Left forelimb (tissue), 1 donor: ENCODE results near the gene FRMD4A.
"Not testable (repeated sequence)": the region's sequence is repeated elsewhere in the genome, so short reads cannot be mapped to it uniquely, and the experiment has no call there.

Experiments
- DNase-seq: peaks from one replicate; pipeline ENCODE4 v3.0.0-alpha.2; 2018; ENCODE audit warnings: low spot score

FRMD4A gene

GRCh38 chr10:13977861-13978532, 352.7 kb downstream of the FRMD4A start:
- DNase-seq = no peak

DNA sequence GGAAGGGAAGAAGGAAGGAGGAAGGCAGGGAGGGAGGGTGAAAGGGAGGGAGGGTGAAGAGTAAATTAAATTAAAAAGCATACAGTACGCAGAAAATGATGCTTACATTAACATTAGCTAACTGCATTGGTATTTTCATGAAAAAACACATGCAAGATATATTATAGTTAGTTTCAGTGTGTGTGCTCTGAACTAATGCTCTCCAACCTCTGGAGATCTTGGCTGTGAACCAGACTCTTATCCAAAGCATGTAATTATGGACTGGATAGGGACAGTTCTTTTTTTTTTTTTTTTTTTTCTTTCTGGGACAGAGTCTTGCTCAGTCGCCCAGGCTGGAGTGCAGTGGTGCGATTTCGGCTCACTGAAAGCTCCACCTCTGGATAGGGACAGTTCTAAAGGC, 357.0 kb downstream of the FRMD4A start:
- DNase-seq = no peak

GRCh38 chr10:13972609-13973008, 358.1 kb downstream of the FRMD4A start:
- no peak for DNase-seq

DNA sequence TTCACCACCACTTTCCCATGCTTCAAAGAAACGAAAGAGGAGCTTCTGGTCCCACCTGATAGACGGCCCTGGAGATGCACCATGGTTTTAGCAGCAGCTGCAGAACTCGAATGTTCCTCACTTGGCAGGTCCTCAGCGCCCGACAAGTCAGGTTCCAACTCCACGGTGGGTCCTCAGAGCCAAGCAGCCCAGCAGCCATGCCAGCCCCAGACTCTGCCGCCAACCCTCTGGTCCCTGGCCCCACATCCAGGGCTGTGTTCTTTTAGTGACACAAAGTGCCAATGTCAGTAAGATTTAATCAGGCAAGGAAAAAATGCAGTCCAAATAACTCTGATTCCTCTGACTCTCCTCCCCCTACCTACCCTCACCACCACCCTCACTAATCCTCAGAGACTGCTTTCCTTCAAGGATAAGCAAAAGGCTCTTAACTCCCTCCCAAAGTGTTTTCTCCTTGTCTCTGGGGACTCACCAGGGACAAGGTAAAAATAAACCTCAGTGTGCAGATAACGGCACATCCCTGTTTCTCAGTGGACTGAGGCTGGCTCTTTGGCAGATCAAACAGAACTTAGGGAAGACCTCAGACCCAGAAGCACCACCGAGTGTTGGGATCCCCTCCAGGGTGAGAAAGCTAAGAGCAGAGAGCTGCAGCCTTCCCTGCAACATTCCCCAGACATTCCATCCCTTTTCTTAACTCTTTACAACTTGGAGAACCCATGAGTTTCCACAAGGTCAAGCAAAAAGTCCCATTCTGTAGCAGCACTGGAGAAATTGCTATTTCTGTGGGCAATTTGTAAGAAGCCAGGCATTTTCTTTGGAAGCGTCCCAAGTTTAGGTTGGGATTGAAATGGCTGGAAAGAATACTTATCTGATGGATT, 358.9 kb downstream of the FRMD4A start:
- DNase-seq = no peak

DNA sequence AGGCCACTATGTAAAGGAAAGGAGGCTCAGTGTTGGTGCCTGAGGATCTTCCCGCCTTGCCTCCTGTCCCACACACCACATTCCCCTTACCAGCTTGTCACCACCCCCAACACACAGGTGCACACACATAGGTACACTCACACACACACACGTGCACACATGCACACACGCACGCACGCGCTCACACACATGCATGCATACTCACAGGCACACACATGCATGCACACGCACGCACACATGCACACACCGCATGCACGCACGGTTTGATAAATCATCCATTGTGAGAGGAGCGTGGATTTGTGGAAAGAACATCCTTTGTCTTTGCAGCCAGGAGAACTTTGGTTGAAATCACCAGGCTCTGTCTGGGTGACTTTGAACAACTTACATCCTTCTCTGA, 359.8 kb downstream of the FRMD4A start:
- no peak for DNase-seq

- DNase-seq = no peak
Observed at GRCh38 chr10:13970236-13970956, 360.3 kb downstream of the FRMD4A start.

DNA sequence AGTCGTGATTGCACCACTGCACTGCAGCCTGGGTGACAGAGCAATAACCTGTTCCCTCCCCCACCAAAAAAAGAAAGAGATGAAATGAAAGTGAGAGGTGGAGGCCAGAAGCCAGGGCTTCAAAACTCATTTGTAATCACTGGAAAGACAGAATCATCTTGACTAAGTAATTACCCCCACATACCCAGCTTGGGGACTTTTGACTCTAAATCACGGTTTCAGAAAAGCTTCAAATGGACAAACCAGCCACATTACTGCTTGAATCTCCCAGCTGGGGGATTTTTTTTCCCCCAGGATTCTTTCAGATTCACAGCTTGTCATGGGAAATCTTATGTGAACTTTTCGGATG, 361.0 kb downstream of the FRMD4A start:
- no peak for DNase-seq

- DNase-seq = no peak
Observed at GRCh38 chr10:13969118-13969791, 361.5 kb downstream of the FRMD4A start.

GRCh38 chr10:13961853-13962252, 368.9 kb downstream of the FRMD4A start:
- no peak for DNase-seq

DNA sequence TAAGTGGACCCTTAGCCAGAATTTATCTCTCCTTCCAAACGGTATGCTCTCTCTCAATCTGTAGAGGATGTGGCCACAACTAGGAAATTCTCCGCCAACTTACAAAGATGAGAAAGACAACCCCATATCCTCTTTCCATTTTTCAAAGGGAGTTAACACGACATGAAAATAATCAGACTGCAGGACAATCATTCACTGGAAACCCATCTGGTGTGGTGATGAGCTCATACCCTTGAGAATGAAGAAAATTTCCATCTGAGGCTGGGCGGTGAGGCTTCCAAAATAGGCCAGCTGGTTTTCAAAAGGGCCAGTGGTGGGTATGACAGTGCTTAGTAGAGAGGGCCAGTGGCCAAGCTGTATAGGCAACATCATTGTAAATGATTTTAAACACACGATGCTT, 369.6 kb downstream of the FRMD4A start:
- DNase-seq = no peak

DNA sequence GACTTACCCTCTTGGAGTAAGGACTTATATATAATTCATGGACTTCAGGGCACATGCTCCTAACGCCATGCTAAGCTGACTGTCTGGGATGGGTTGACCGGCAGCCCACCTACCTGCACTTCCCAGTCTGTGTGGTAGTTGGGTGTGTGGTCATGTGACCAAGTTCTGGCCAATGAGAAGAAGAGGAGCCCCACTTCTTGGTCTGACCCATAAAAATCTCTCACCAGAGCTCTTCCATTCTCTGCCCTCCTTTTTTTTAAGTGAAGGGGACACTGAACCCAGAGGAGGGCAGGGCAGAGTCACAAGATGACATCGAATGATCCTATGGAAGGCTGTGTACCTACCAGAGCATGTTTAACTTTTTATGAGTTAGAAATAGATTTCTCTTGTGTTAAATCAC, 370.1 kb downstream of the FRMD4A start:
- DNase-seq = no peak

DNA sequence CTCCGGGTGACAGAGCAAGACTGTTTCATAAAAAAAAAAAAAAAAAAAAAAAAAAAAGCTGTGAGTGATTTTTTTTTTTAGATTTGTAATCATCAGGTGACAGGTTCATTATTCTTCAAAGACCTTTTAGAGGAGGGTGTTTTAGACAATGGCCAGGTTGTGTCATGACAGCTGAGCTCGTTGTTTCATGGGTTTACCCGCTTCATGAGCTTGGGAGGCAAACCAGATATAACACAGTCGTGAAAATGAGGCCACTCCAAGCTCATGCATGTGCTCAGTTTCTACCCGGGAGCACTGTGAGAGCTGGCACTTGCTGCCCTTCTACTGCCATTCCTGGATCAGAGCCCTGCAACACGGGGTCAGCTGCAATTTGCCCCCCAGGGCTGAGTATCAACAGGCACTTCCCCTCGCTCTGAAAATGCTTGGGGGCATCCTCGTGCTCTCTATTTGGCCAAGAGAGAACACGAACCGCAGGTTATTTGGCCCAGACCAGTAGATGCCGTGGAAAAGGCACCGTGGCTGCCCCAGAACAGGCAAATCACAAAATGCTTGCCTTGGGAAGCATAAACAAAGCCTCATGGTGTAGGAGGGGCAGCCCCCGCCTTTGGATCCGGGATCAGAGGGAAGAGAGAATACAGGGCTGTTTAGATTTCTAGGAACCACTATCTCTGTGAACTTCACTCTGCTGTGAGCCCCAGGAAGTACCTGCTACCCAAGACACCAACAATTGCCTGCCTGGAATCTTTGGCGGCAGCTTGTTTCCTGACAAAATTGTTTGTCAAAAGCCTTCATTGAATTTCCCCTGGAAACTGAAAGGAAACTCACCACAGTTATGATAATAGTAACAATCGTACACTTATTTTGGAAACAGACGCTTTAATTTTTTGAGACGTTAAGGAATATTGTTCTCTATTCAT, 371.0 kb downstream of the FRMD4A start:
- DNase-seq = no peak

DNA sequence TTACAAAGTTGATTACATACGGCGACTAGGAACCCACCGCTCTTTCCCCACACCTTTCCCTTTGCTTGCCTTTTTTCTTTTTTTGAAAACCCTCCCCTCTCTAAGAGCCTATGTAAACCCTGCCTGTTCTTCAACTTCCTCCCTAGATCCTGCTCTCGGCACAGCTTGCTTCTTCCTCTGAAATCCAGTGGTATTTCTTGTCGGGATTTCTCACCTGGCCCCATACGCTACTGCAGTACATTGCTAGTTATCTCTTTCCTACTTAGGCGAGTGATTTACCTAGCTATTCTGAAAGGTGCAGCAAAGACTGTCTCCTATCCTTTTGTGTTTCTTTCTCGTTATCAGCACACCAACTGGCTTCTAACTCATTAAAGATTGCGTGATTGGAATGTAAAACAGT, 372.9 kb downstream of the FRMD4A start:
- DNase-seq = no peak

DNA sequence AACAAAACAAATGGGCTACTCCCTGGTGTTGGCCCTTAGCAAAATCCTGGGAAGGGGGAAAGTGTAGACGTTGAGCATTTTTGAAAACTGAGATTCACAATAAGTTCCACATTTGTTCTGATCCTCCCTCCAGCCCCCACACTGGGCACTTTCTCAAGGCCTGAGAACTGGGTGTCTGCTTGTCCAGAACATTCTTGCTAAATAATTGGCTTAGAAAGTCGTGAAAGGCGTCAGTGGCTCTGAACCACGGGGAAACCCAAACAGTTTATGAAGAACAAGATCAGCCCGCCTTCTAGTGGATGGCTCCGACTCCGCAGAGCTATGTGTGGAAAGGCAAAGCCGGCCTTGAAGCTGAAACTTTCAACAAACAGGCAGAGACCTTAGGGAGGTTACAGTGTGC, 373.9 kb downstream of the FRMD4A start:
- no peak for DNase-seq

- DNase-seq = no peak
Observed at GRCh38 chr10:13955409-13956068, 375.2 kb downstream of the FRMD4A start.

DNA sequence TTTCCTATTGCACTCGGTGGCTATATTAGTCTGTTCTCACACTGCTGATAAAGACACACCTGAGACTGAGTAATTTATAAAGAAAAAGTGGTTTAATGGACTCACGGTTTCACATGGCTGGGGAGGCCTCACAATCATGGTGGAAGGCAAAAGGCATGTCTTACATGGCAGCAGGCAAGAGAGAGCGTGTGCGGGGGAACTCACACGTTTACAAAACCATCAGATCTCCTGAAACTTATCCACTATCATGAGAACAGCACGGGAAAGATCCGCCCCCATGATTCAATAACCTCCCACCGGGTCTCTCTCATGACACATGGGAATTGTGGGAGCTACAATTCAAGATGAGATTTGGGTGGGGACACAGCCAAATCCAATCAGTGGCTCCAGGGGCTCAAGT, 376.5 kb downstream of the FRMD4A start:
- DNase-seq = not testable (repeated sequence)

DNA sequence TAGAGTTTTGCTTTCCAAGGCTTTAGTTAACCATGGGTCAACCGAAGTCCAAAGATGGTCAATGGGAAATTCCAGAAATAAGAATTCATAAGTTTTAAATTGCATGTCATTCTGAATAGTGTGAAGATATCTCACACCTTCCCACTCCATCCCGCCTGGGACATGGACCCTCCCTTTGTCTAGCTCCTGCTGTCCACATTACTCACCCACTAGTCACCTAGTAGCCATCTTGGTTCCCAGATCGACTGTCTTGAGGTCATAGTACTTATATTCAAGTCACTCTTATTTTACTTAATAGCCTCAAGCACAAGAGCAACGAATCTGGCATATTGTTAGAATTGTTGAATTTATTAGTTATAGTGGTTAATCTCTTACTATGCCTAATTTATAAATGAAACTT, 377.4 kb downstream of the FRMD4A start:
- DNase-seq = no peak

DNA sequence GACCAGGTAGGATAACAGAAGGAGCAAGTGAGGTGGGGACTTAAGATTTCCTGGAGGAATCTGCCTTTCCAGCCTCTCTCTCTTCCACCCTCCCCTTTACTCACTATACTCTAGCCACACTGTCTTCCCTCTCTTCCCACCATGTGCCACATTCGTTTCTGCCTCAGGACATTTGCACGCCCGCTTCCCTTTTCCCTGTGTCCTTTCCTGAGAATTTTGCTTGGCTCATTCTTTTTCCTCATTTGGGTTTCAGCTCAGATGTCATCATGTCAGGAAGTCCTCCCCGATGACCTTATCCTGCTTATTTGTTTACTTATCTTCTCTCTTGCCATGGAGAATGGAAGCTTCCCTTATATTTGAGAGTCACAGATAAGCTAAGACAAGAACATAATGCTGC, 380.2 kb downstream of the FRMD4A start:
- DNase-seq = no peak

GRCh38 chr10:13949844-13950542, 380.7 kb downstream of the FRMD4A start:
- DNase-seq = no peak

- no peak for DNase-seq
Observed at GRCh38 chr10:13946209-13946460, 384.6 kb downstream of the FRMD4A start.
